HG02759 (cell line): Measurements from ENCODE around the gene DNAH14.
"Not testable (repeated sequence)": the region's sequence is repeated elsewhere in the genome, so short reads cannot be mapped to it uniquely, and the experiment has no call there.

Experiments used
- ATAC-seq: cut with Tn5 transposase; IDR thresholded peaks from one replicate; pipeline ENCODE4 v1.9.1; 2021; ENCODE audit warnings: mild to moderate bottlenecking, moderate library complexity; ENCODE audit not compliant: unreplicated experiment

The DNAH14 gene

DNA sequence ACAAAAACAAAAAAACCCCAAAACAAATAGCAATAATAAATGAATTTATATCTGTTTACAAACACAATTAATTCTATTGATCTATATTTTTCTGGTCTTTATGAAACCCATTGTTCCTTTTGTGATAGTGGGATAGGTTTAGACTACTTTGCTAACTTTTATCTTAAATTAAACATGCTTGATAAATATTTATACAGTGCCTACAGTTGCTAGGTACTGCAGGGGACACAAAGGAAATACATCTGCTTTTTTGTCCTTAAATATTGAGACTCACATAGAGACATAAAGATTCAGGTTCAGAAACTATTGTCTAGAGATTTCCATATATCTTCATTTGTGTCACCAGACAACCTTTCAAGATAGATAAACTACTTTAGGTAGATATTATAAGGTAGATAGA lies 8.5 kb upstream of the DNAH14 start:
- ATAC-seq, result no peak

DNA sequence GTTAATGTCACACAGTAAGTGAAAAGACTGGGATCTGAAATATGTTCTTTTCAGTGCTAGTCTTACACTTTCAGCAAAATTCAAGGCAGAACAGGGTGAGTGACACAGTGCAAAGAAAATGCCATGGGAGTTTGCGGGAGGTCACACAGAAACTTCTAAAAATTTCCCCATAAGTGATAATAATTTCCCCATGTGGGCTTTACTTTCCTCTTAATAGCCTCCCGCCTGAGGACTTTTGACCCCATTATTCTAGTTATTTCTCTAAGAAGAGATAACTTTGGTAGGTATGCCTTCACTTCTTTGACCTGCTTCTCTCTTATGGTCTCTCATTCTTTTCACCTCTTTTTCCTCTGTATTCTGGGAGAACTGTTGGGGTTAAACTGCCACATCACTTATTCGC lies 8.1 kb upstream of the DNAH14 start:
- ATAC-seq, result no peak

GRCh38 chr1:224922404-224923164 lies 6.9 kb upstream of the DNAH14 start:
- ATAC-seq, result no peak

DNA sequence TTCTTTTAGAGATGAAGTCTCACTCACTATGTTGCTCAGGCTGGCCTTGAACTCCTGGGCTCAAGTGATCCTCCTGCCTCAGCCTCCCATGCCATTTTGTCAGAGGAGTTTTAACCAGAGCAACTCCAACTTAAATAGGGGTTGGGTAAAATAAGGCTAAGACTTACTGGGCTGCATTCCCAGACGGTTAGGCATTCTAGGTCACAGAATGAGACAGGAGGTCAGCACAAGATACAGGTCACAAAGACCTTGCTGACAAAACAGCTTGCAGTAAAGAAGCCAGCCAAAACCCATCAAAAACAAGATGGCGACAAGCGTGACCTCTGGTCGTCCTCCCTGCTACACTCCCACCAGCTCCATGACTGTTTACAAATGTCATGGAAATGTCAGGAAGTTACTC lies 5.7 kb upstream of the DNAH14 start:
- no peak for ATAC-seq

DNA sequence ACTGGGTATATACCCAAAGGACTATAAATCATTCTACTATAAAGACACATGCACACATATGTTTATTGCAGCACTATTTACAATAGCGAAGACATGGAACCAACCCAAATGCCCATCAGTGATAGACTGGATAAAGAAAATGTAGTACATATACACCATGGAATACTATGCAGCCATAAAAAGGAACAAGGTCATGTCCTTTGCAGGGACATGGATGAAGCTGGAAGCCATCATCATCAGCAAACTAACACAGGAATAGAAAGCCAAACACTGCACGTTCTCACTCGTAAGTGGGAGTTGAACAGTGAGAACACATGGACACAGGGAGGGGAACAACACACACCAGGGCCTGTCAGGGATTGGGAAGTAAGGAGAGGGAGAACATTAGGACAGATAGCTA lies 1.8 kb upstream of the DNAH14 start:
- not testable (repeated sequence) for ATAC-seq

- ATAC-seq, result no peak
Measured at GRCh38 chr1:224928906-224929305, 569 bp upstream of the DNAH14 start.

DNA sequence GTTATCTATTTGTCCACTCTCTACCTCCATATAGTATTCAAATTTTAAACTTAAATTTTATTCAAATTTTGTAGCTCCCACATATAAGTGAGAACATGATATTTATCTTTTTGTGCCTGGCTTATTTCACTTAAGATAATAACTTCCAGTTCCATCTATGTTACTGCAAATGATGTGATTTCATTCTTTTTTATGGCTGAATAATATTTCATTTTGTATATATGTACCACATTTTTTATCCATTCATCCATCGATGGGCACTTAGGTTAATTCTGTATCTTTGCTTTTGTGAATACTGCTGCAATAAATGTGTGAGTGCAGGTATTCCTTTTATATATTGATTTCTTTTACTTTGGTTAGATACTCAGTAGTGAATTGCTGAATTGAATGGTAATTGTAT lies 2.1 kb downstream of the DNAH14 start:
- ATAC-seq, result no peak

DNA sequence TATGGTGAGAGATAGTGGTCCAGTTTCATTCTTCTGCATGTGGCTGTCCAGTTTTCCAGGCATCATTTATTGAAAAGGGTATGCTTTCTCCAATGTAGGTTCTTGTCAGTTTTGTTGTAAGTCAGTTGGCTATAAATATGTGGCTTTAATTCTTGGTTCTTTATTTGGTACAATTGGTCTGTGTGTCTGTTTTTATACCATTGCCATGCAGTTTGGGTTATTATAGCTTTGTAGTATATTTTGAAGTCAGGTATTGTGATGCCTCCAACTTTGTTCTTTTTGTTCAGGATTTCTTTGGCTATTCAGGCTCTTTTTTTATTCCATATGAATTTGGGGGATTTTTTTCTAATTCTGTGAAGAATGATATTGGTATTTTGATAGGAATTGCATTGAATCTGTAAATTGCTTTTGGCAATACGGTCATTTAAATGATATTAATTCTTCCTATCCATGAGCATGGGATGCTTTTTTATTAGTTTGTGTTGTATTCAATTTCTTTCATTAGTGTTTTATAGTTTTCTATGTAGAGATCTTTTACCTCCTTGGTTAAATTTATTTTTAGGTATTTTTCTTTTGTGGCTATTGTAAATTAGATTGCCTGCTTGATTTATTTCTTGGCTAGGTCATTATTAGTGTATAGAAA lies 3.3 kb downstream of the DNAH14 start:
- no peak for ATAC-seq

GRCh38 chr1:224933584-224933983 lies 4.1 kb downstream of the DNAH14 start:
- no peak for ATAC-seq

GRCh38 chr1:224938652-224939051 lies 9.2 kb downstream of the DNAH14 start:
- ATAC-seq, result no peak

DNA sequence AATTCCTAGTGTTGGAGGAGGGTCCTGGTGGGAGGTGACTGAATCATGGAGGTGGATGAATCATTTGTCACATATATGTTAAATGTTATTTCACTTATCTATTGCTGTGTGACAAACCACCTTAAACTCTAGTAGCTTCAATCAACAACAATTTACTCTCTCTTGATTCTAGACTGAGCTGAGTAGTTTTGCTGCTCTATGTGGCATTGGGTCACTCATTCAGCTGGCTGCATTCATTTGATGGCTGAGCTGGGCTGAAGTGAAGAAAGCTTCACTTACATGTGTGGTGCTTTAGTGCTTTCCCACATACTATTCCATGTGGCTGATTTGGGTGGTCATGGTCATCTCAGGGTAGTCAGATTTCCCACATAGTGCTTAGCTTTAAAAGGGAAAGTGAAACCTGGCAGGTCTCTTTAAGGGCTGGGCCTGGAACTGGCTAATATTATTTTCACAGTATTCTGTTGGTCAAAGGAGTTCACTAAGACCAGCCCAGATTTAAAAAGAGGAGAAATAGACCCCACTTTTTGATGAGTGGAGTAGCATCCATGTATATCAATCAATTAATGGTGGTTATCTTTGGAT lies 10.5 kb downstream of the DNAH14 start:
- ATAC-seq, result no peak

- ATAC-seq, result not testable (repeated sequence)
Measured at GRCh38 chr1:224940735-224941134, 11.3 kb downstream of the DNAH14 start.

GRCh38 chr1:224945651-224946348 lies 16.3 kb downstream of the DNAH14 start:
- ATAC-seq, result not testable (repeated sequence)

DNA sequence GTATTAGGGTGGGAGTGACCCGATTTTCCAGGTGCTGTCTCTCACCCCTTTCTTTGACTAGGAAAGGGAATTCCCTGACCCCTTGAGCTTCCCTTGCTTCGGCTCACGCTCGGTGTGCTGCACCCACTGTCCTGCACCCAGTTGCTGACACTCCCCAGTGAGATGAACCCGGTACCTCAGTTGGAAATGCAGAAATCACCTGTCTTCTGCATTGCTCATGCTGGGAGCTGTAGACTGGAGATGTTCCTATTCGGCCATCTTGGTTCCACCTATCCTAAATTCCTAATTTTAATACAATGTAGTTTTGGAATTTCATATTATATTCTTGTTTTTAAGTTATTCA lies 16.8 kb downstream of the DNAH14 start:
- not testable (repeated sequence) for ATAC-seq

- no peak for ATAC-seq
Measured at GRCh38 chr1:224957696-224958095, 28.2 kb downstream of the DNAH14 start.

DNA sequence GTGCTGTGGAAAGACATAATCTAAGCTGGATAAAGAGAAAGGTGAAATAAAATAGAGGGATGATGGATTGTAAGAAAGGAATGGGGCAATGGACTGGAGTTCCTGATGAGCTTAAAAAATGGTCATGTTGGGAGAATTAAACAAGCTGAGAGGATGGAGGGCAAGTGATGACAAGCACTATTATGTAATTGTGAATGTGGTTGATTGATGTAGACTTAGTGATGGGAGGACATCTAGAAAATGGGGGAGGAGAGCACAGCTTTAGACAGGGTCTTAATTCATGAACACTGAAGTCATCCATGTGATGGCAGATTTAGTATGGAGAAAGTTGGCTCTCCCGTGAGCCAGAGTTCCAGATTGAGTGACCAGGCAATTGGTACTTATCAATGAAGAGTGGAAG lies 29.0 kb downstream of the DNAH14 start:
- no peak for ATAC-seq

DNA sequence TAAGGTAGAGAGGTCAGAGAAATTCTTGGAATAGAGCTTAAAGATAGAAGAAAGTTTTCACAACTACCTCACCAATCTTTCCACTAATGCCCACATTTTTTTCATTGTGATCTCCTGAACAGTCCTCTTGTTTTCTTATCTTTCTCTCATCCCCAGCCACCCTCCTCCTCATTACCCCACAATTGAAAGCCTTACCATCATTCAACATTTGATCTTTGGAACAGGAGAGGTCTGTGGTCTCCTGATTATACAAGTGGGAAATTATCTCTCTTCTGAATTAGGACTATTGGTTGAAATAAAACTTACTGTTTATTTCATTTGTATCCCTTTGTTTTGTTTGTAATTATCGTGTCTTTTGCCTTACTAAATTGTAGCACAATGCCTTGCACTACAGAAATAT lies 29.6 kb downstream of the DNAH14 start:
- ATAC-seq, result no peak

GRCh38 chr1:224959656-224960055 lies 30.2 kb downstream of the DNAH14 start:
- no peak for ATAC-seq

DNA sequence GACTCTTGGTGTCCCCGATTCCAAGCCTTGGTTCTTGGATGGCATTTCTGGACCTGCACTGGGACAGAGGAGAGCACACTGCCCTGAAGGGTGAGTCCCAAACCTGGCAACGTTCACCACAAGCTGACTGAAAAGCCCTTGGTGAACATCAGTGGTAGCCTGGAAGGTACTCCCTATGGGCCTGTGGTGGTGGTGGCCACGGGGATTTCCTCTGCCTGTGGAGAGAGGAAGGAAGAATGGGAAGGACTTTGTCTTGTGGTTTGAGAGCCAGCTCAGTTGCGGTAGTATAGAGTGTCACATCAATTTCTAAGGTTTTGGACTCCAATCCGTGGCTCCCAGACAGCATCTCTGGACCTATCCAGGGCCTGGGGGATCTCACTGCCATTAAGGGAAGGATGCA lies 50.7 kb downstream of the DNAH14 start:
- ATAC-seq, result no peak

GRCh38 chr1:224981922-224982354 lies 52.5 kb downstream of the DNAH14 start:
- not testable (repeated sequence) for ATAC-seq

- ATAC-seq, result no peak
Measured at GRCh38 chr1:224988042-224988441, 58.6 kb downstream of the DNAH14 start.

- ATAC-seq, result no peak
Measured at GRCh38 chr1:224989615-224990014, 60.1 kb downstream of the DNAH14 start.
